Epidermal melanocyte (primary cell): ENCODE measurements around the gene NPAS2.

Experiments
- DNase-seq: peaks from one replicate; pipeline ENCODE4 v3.0.0; 2011; ENCODE audit warnings: low spot score; ENCODE audit not compliant: insufficient read length

Gene NPAS2

GRCh38 chr2:101006065-101006715 is 186.3 kb downstream of the NPAS2 start:
- DNase-seq = no peak

GRCh38 chr2:101007415-101008345 is 187.7 kb downstream of the NPAS2 start:
- DNase-seq = no peak

DNA sequence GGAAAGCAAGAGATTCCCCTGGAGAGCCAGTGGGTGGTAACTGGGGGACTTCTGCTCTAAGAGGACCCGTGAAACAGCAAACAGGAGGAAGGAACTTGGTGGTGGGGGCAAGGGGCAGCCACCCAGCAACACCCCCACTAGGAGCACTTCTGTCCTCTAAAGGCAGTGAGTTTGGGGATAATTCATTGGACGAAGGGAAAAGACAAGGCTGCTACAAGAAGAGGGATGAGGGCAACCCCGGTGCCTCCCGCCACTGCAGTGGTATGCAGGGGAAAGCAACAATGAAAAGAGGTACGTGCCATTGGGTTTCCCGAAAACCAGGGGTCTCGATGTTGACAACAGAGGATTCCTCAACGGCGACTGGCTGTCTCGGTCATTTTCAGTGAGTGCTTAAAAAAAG is 191.2 kb downstream of the NPAS2 start:
- no peak for DNase-seq

DNA sequence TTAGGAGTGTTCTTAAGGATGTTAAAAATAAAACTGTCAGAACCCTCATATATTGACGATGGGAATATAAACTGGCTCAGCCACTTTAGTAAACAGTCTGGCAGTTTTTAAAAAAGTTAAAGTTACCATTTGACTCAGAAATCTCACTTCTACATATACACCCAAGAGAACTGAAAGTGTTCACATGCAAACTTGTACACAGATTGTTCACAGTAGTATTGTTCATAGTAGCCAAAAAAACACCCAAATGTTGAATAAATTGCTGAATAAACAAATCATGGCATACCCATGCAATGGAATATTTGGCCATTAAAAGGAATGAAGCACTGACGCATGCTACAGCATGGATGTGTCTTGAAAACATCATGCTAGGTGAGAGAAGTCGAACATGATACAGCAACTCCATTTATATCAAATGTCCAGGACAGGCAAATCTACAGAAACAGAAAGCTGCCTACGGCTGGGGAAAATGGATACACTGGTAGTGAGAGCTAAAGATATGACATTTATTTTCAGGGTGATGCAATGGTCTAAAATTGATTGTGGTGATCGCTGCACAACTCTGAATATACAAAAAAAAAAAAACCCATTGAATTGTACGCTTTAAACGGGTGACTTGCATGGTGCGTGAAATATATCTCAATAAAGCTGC is 192.2 kb downstream of the NPAS2 start:
- no peak for DNase-seq

DNA sequence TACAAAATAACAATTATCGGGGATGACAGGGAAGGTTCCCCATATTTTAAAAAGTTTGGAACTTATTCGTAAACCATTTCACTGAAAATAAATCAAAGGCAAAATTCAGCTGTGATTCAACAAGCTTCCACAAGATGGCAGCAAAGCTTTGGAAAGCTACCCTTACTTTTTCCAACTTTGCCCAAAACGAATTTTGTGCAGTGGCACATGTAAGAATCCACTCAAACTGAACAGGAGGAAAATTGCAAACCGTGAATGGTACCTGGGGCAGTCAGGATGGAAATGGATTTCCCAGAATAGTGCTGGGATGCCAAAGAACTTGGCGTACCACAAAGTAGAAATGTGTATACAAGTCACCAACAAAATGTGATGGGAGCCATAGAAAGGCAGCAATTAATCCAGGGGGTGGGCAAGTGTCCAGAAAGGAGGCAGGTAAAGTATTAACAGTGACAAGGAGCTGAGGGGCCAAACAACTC is 192.8 kb downstream of the NPAS2 start:
- no peak for DNase-seq

DNA sequence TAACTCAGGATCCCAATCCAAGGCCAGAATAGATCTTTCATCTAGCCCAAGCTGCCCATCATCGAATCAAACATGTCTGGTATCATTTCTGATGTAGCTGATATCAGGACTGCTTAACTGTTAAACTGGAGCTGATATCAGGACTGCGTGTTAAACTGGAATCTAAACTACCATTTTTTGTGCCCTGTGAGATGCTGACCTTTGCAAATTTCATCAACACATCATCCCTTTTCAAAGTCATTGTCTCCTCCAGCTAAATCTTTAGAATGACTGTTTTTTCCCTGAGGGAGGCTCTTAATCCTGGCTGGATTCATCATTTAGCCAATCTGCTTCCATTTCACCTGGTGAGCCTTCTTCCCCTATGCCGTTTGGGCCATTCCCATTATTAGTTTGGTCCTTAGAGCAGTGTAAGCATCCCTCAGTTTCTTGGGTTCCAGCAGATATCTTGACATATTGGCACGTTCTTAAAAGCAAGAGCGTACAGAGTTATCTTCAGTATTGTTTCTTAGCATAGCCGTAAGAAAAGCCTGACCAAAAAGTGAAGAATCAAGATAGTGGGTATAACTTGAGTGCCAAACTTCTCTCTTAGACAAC is 194.4 kb downstream of the NPAS2 start:
- DNase-seq = no peak

DNA sequence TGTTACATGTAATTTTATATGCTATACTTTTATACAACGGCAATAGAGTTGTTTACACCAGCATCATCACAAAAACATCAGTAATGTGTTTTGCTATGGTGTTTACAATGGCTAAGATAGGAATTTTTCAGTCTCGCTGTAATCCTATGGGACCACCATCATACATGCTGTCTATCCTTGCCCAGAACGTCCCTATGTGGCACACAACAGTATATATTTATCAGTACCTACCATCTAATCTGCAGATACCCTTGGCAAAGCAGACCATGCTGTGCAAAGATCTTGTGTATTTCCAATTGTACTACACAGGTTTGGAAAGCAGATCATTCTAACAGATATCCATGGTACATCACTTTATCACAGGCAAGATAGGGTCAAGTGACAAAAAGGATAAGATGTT is 197.4 kb downstream of the NPAS2 start:
- no peak for DNase-seq

DNA sequence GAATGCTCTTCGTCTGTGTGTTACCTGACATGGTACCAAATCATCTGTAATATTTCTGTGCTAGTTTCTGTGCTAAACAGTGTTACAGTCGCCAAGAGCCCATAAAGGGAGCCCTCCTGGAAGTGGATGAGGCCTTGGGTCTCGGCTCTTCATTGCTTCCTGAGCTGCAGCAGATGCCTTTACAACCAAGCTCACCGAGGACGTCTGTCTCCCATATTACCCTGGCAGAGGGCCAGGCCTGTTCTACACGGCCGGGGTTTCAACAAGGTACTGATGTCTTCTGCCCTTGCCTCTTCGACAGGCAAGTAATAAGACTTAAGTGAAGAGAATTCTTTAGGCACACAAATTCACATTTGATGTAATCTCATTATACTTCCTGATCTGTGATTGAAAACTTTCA is 199.0 kb downstream of the NPAS2 start:
- no peak for DNase-seq

DNA sequence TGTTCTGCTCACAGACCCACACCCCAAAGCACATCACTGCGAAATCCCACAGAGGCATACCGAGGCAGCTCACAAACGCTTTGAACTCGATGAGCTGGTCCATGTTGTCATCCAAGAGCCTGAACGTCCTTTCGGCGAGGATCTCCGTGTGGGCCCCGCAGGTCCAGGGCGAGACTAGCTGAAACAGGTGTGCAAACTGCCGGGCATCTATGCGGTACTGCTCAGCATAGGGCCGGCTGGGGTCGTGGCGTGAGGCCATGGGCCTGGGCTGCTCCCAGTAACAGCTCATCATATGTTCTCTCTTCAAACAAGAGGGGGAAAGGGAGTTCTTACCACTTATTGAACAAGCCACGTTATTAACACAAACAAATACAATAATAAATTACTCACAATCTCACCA is 202.3 kb downstream of the NPAS2 start:
- no peak for DNase-seq

GRCh38 chr2:101023327-101024107 is 203.6 kb downstream of the NPAS2 start:
- no peak for DNase-seq

DNA sequence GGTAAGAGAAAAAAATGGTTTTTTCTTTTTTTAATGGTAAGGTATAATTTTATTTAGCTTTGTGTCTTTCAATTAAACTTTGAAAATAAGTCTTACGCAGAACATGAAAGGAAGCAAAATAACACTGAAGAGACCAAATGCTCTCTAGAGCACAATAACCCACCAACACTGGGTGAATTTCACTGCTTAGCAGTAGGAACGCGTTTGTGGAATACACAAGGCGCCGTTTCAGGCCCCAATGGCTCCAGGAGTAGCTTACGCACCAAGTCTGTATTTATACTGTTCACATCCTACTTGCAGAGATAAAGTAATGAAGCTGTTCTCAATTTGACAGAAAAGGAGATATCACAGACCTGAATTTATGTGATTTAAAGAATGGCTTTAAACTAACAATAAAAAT is 205.6 kb downstream of the NPAS2 start:
- no peak for DNase-seq

GRCh38 chr2:101026253-101026701 is 206.3 kb downstream of the NPAS2 start:
- DNase-seq = no peak

- no peak for DNase-seq
These were observed 207.1 kb downstream of the NPAS2 start for GRCh38 chr2:101026923-101027469.

GRCh38 chr2:101027852-101028251 is 207.9 kb downstream of the NPAS2 start:
- DNase-seq = no peak

DNA sequence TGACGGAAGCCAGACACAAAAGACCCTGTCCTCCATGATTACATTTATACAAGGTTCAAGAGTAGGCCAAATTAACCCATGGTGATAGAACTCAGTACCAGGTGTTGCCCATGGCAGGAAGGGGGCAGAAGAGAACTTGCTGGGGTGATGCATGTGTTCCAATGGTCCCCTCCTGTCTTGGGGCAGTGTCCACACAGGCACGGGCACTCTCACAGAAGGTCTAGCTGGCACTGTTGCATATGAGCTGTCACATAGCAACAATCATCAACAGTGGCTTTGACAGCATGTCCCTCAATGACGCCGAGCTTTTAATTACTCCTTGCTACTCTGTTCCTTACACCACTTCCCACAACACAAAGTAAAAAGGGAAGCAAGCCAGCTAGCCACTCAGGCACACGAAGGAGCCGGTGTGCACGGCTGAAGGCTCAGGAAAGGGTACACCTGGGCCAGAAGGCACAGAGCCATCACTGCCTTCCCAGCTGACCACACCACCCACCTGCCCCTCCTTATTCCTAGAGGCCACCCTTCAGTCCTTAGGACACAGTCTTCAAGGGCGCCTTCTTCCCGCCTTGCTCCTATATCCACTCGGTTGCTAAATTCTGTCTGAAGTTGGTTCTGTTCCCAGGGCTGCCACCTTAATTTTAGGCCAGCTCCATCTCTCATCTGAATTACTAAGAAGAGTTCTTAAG is 211.1 kb downstream of the NPAS2 start:
- DNase-seq = no peak

GRCh38 chr2:101032084-101032776 is 212.3 kb downstream of the NPAS2 start:
- no peak for DNase-seq

- no peak for DNase-seq
These were observed 216.6 kb downstream of the NPAS2 start for GRCh38 chr2:101036562-101036961.

DNA sequence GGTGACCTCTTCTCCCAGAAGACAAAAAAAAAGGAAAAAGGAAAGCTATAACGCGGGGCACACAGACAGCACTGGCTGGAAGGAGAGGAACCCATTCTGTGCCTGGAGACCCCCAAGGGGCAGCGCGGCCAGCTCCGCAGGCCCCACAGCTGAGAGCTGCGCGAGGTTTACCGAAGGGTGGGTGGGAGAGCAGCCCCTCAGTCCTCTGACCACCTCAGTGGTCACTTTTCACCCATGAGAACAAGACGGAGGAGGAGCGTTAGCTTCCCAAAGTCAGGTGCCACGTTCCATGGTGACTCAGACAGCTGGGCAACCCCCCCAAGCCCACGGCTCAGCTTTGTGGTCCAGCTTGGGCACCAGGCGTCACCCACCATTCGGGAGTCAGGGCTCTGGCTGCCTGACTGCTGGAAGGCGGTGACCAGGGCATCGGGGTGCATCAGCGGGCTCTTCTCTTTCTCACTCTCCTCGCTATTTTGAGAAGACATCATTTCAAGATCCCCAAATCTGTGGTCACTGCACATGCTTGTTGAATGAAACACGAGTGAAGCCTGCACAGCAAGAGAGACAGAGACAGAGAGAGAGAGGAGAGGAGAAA is 217.3 kb downstream of the NPAS2 start:
- DNase-seq = no peak
